ENCODE data around the gene HSPB3.

HSPB3 gene

GRCh38 chr5:54457094-54457862, 1.8 kb downstream of the HSPB3 start:
- Histone ChIP-seq H3K36me3 (ENCODE audit: control insufficient read depth, insufficient read depth, low read length) (no peaks in the 10 kb centered on the region), H3K27ac (ENCODE audit: low read depth, low read length, severe bottlenecking) (peak overlapping the region; percentile 72), H3K4me3 (ENCODE audit: extremely low read depth, insufficient read depth, low read length, poor library complexity, severe bottlenecking) (no peak overlapping the region), H3K4me1 (ENCODE audit: control insufficient read depth, insufficient read depth, low read length, poor library complexity, severe bottlenecking) (peaks cover 30% of the 10 kb centered on the region), H3K9me3 (ENCODE audit: control insufficient read depth, low read length) (no peaks in the 10 kb centered on the region)
- 71% methylated on average over 1 of the region's 5 CpGs; no CpG with 5 or more reads in 1 of the 2 experiments for WGBS, 2 experiments (ENCODE audit: insufficient coverage in 2 of 2)

- peak overlapping the region; percentile 30 for H3K27ac ChIP-seq (ENCODE audit: low read depth, low read length, severe bottlenecking)
- 71 to 83% methylated on average over 1 to 2 of the region's 2 CpGs for WGBS, 2 experiments (ENCODE audit: insufficient coverage in 2 of 2)
Measured at GRCh38 chr5:54458221-54458620, 2.7 kb downstream of the HSPB3 start.

GRCh38 chr5:54460181-54460919, 4.9 kb downstream of the HSPB3 start:
- H3K4me3 ChIP-seq (ENCODE audit: extremely low read depth, insufficient read depth, low read length, poor library complexity, severe bottlenecking), result no peak overlapping the region
- no peaks in the 10 kb centered on the region for H3K9me3 ChIP-seq (ENCODE audit: control insufficient read depth, low read length)
- H3K4me1 ChIP-seq (ENCODE audit: control insufficient read depth, insufficient read depth, low read length, poor library complexity, severe bottlenecking), result peaks cover 29% of the 10 kb centered on the region
- 80 to 93% methylated on average over 2 of the region's 3 CpGs for WGBS, 2 experiments (ENCODE audit: insufficient coverage in 2 of 2)
- H3K36me3 ChIP-seq (ENCODE audit: control insufficient read depth, insufficient read depth, low read length), result no peaks in the 10 kb centered on the region
- H3K27ac ChIP-seq (ENCODE audit: low read depth, low read length, severe bottlenecking), result peak overlapping the region; percentile 63

More at GRCh38 chr5:54458221-54458620, 2.7 kb downstream of the HSPB3 start:
- Histone ChIP-seq H3K4me3 (ENCODE audit: extremely low read depth, insufficient read depth, low read length, poor library complexity, severe bottlenecking) (no peak overlapping the region), H3K9me3 (ENCODE audit: control insufficient read depth, low read length) (no peaks in the 10 kb centered on the region), H3K36me3 (ENCODE audit: control insufficient read depth, insufficient read depth, low read length) (no peaks in the 10 kb centered on the region), H3K4me1 (ENCODE audit: control insufficient read depth, insufficient read depth, low read length, poor library complexity, severe bottlenecking) (peaks cover 30% of the 10 kb centered on the region)

- Histone ChIP-seq H3K4me1 (ENCODE audit: control insufficient read depth, insufficient read depth, low read length, poor library complexity, severe bottlenecking) (peaks cover 14% of the 10 kb centered on the region), H3K9me3 (ENCODE audit: control insufficient read depth, low read length) (no peaks in the 10 kb centered on the region), H3K4me3 (ENCODE audit: extremely low read depth, insufficient read depth, low read length, poor library complexity, severe bottlenecking) (no peak overlapping the region), H3K27ac (ENCODE audit: low read depth, low read length, severe bottlenecking) (no peak overlapping the region), H3K36me3 (ENCODE audit: control insufficient read depth, insufficient read depth, low read length) (no peaks in the 10 kb centered on the region)
- WGBS, 2 experiments (ENCODE audit: insufficient coverage in 2 of 2), result 83 to 88% methylated on average over 1 to 2 of the region's 5 CpGs
Measured at GRCh38 chr5:54462281-54462680, 6.8 kb downstream of the HSPB3 start.

GRCh38 chr5:54463713-54464112, 8.2 kb downstream of the HSPB3 start:
- H3K4me3 ChIP-seq (ENCODE audit: extremely low read depth, insufficient read depth, low read length, poor library complexity, severe bottlenecking), result no peak overlapping the region
- H3K36me3 ChIP-seq (ENCODE audit: control insufficient read depth, insufficient read depth, low read length), result no peaks in the 10 kb centered on the region
- 87 to 100% methylated on average over 1 to 3 of the region's 4 CpGs for WGBS, 2 experiments (ENCODE audit: insufficient coverage in 2 of 2)
- no peak overlapping the region for H3K27ac ChIP-seq (ENCODE audit: low read depth, low read length, severe bottlenecking)
- H3K9me3 ChIP-seq (ENCODE audit: control insufficient read depth, low read length), result no peaks in the 10 kb centered on the region
- peaks cover 5% of the 10 kb centered on the region for H3K4me1 ChIP-seq (ENCODE audit: control insufficient read depth, insufficient read depth, low read length, poor library complexity, severe bottlenecking)

- Histone ChIP-seq H3K4me3 (ENCODE audit: extremely low read depth, insufficient read depth, low read length, poor library complexity, severe bottlenecking) (no peak overlapping the region), H3K36me3 (ENCODE audit: control insufficient read depth, insufficient read depth, low read length) (no peaks in the 10 kb centered on the region), H3K4me1 (ENCODE audit: control insufficient read depth, insufficient read depth, low read length, poor library complexity, severe bottlenecking) (no peaks in the 10 kb centered on the region), H3K27ac (ENCODE audit: low read depth, low read length, severe bottlenecking) (no peak overlapping the region), H3K9me3 (ENCODE audit: control insufficient read depth, low read length) (no peaks in the 10 kb centered on the region)
- WGBS, 2 experiments (ENCODE audit: insufficient coverage in 2 of 2), result 95 to 100% methylated on average over 1 to 2 of the region's 2 CpGs
Measured at GRCh38 chr5:54469622-54470021, 14.1 kb downstream of the HSPB3 start.

- Histone ChIP-seq H3K4me1 (ENCODE audit: control insufficient read depth, insufficient read depth, low read length, poor library complexity, severe bottlenecking) (no peaks in the 10 kb centered on the region), H3K27ac (ENCODE audit: low read depth, low read length, severe bottlenecking) (no peak overlapping the region), H3K9me3 (ENCODE audit: control insufficient read depth, low read length) (no peaks in the 10 kb centered on the region), H3K4me3 (ENCODE audit: extremely low read depth, insufficient read depth, low read length, poor library complexity, severe bottlenecking) (no peak overlapping the region), H3K36me3 (ENCODE audit: control insufficient read depth, insufficient read depth, low read length) (no peaks in the 10 kb centered on the region)
- no CpG with 5 or more reads among the region's 2 CpGs for WGBS, 2 experiments (ENCODE audit: insufficient coverage in 2 of 2)
Measured at GRCh38 chr5:54470128-54470527, 14.6 kb downstream of the HSPB3 start.

- no peak overlapping the region for H3K4me3 ChIP-seq (ENCODE audit: extremely low read depth, insufficient read depth, low read length, poor library complexity, severe bottlenecking)
- H3K9me3 ChIP-seq (ENCODE audit: control insufficient read depth, low read length), result no peaks in the 10 kb centered on the region
- no peaks in the 10 kb centered on the region for H3K36me3 ChIP-seq (ENCODE audit: control insufficient read depth, insufficient read depth, low read length)
- no peak overlapping the region for H3K27ac ChIP-seq (ENCODE audit: low read depth, low read length, severe bottlenecking)
- H3K4me1 ChIP-seq (ENCODE audit: control insufficient read depth, insufficient read depth, low read length, poor library complexity, severe bottlenecking), result no peaks in the 10 kb centered on the region
- WGBS, 2 experiments (ENCODE audit: insufficient coverage in 2 of 2), result no CpG with 5 or more reads among the region's 1 CpG
Measured at GRCh38 chr5:54470677-54471076, 15.2 kb downstream of the HSPB3 start.

GRCh38 chr5:54471398-54471797, 15.9 kb downstream of the HSPB3 start:
- Histone ChIP-seq H3K4me1 (ENCODE audit: control insufficient read depth, insufficient read depth, low read length, poor library complexity, severe bottlenecking) (no peaks in the 10 kb centered on the region), H3K27ac (ENCODE audit: low read depth, low read length, severe bottlenecking) (no peak overlapping the region), H3K36me3 (ENCODE audit: control insufficient read depth, insufficient read depth, low read length) (no peaks in the 10 kb centered on the region), H3K9me3 (ENCODE audit: control insufficient read depth, low read length) (no peaks in the 10 kb centered on the region), H3K4me3 (ENCODE audit: extremely low read depth, insufficient read depth, low read length, poor library complexity, severe bottlenecking) (no peak overlapping the region)
- WGBS, 2 experiments (ENCODE audit: insufficient coverage in 2 of 2), result 40% methylated on average over 1 of the region's 3 CpGs

- Histone ChIP-seq H3K4me1 (ENCODE audit: control insufficient read depth, insufficient read depth, low read length, poor library complexity, severe bottlenecking) (no peaks in the 10 kb centered on the region), H3K4me3 (ENCODE audit: extremely low read depth, insufficient read depth, low read length, poor library complexity, severe bottlenecking) (no peak overlapping the region), H3K36me3 (ENCODE audit: control insufficient read depth, insufficient read depth, low read length) (no peaks in the 10 kb centered on the region), H3K9me3 (ENCODE audit: control insufficient read depth, low read length) (no peaks in the 10 kb centered on the region), H3K27ac (ENCODE audit: low read depth, low read length, severe bottlenecking) (no peak overlapping the region)
- WGBS, 2 experiments (ENCODE audit: insufficient coverage in 2 of 2), result 73% methylated on average over 2 of the region's 2 CpGs; no CpG with 5 or more reads in 1 of the 2 experiments
Measured at GRCh38 chr5:54476682-54477081, 21.2 kb downstream of the HSPB3 start.
